Measurements from ENCODE around the gene ERGIC3.

DNA sequence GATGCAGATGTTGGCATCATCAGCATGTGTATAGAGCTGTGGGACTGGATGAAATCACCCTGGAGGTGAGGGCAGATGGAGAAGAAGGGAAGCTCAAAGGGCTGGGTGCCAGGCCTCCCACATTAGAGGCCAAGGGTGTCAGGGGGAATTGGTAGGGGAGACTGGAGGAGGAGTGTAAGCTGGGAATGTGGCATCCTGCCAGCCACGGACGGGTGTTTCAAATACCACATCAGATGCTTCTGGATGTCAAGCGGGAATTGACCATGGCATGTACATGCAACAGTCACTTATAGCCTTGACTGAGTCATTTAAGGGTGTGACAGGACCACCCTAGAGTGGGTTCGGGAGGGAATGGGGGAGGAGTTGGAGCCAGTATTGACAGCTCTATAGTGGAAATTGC is 9.6 kb downstream of the ERGIC3 start:
- TF ChIP-seq OSR1 (CRISPR knock-in tag; IDR thresholded peaks at IDR 0.05) (no peak), ZNF565 (CRISPR knock-in tag; conservative IDR thresholded peaks at IDR 0.05; ENCODE audit: low read depth) (no peak), ZNF8 (CRISPR knock-in tag; IDR thresholded peaks at IDR 0.05) (no peak), ZC3H10 (CRISPR knock-in tag; IDR thresholded peaks at IDR 0.05) (no peak), ISL1 (CRISPR knock-in tag; IDR thresholded peaks at IDR 0.05) (no peak), ZNF70 (CRISPR knock-in tag; IDR thresholded peaks at IDR 0.05) (no peak), SNAI2 (CRISPR knock-in tag; IDR thresholded peaks at IDR 0.05) (no peak), RARB (CRISPR knock-in tag; IDR thresholded peaks at IDR 0.05) (no peak), ZFP3 (CRISPR knock-in tag; IDR thresholded peaks at IDR 0.05) (no peak), PPARA (CRISPR knock-in tag; IDR thresholded peaks at IDR 0.05; ENCODE audit: borderline replicate concordance) (no peak)
- TF ChIP-seq, protein P1, sequence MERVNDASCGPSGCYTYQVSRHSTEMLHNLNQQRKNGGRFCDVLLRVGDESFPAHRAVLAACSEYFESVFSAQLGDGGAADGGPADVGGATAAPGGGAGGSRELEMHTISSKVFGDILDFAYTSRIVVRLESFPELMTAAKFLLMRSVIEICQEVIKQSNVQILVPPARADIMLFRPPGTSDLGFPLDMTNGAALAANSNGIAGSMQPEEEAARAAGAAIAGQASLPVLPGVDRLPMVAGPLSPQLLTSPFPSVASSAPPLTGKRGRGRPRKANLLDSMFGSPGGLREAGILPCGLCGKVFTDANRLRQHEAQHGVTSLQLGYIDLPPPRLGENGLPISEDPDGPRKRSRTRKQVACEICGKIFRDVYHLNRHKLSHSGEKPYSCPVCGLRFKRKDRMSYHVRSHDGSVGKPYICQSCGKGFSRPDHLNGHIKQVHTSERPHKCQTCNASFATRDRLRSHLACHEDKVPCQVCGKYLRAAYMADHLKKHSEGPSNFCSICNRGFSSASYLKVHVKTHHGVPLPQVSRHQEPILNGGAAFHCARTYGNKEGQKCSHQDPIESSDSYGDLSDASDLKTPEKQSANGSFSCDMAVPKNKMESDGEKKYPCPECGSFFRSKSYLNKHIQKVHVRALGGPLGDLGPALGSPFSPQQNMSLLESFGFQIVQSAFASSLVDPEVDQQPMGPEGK (CRISPR knock-in tag; IDR thresholded peaks at IDR 0.05; ENCODE audit: borderline replicate concordance): no peak
- TF ChIP-seq, protein P2, sequence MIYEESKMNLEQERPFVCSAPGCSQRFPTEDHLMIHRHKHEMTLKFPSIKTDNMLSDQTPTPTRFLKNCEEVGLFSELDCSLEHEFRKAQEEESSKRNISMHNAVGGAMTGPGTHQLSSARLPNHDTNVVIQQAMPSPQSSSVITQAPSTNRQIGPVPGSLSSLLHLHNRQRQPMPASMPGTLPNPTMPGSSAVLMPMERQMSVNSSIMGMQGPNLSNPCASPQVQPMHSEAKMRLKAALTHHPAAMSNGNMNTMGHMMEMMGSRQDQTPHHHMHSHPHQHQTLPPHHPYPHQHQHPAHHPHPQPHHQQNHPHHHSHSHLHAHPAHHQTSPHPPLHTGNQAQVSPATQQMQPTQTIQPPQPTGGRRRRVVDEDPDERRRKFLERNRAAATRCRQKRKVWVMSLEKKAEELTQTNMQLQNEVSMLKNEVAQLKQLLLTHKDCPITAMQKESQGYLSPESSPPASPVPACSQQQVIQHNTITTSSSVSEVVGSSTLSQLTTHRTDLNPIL (CRISPR knock-in tag; IDR thresholded peaks at IDR 0.05; ENCODE audit: low read depth): no peak
- TF ChIP-seq, protein P3, sequence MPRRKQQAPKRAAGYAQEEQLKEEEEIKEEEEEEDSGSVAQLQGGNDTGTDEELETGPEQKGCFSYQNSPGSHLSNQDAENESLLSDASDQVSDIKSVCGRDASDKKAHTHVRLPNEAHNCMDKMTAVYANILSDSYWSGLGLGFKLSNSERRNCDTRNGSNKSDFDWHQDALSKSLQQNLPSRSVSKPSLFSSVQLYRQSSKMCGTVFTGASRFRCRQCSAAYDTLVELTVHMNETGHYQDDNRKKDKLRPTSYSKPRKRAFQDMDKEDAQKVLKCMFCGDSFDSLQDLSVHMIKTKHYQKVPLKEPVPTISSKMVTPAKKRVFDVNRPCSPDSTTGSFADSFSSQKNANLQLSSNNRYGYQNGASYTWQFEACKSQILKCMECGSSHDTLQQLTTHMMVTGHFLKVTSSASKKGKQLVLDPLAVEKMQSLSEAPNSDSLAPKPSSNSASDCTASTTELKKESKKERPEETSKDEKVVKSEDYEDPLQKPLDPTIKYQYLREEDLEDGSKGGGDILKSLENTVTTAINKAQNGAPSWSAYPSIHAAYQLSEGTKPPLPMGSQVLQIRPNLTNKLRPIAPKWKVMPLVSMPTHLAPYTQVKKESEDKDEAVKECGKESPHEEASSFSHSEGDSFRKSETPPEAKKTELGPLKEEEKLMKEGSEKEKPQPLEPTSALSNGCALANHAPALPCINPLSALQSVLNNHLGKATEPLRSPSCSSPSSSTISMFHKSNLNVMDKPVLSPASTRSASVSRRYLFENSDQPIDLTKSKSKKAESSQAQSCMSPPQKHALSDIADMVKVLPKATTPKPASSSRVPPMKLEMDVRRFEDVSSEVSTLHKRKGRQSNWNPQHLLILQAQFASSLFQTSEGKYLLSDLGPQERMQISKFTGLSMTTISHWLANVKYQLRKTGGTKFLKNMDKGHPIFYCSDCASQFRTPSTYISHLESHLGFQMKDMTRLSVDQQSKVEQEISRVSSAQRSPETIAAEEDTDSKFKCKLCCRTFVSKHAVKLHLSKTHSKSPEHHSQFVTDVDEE (CRISPR knock-in tag; IDR thresholded peaks at IDR 0.05): no peak
